GM12878 (cell line): Measurements from ENCODE around the gene UBE3D. TPM values are rescaled to one million over a fixed set of nuclear protein-coding genes. Genes with fewer than 3 reads are reported as not detected.

Experiments
- ZBTB40 ChIP-seq: fragments of 450-650 bp; IDR thresholded peaks from 2 replicates; pipeline ENCODE4 v1.6.1; 2016; ENCODE audit warnings: mild to moderate bottlenecking, moderate library complexity, borderline replicate concordance
- ZNF592 ChIP-seq: fragments of 450-650 bp; IDR thresholded peaks from 2 replicates; pipeline ENCODE4 v1.6.1; 2017; ENCODE audit warnings: mild to moderate bottlenecking, moderate library complexity
- polyA plus RNA-seq, 11 experiments: library from polyadenylated mRNA; depleted of rRNA in 4 of 11; unstranded in 6 of 11; stranded (reverse) in 5 of 11; fragments of >200 nt; fragmentation: Nextera tagmentation in 4 of 11; fragmentation: Illumina TruSeq in 1 of 11; extraction: Ambion mirVana in 4 of 11; extraction: Trizol in 1 of 11; gene quantifications; 1 replicate in 1 of 11; 2 replicates in 10 of 11; pipeline versions ENCODE4 v1.2.1 to v1.2.3, GENCODE V29; 2011 to 2016; ENCODE audit warnings: inconsistent platforms in 2 of 11, missing spikeins in 2 of 11, low read depth in 1 of 11
- total RNA-seq, 4 experiments: library from RNA; depleted of rRNA in 3 of 4; stranded (reverse); fragments of >200 nt in 3 of 4; fragmentation: Illumina TruSeq in 1 of 4; extraction: Trizol in 1 of 4; gene quantifications; 2 replicates each; pipeline versions ENCODE4 v1.2.1 to v1.2.3, GENCODE V29; 2013 to 2021
- TF ChIP-seq, protein P1 (sequence below): IDR thresholded peaks from 2 replicates; pipeline ENCODE4 v1.6.1; 2011; ENCODE audit warnings: borderline replicate concordance, low read depth, mild to moderate bottlenecking, moderate library complexity, mixed read lengths, low read length; ENCODE audit not compliant: insufficient read depth; ENCODE audit errors: extremely low read length
- TF ChIP-seq, protein P2 (sequence below): fragments of 450-650 bp; formaldehyde crosslinking; IDR thresholded peaks from 2 replicates; pipeline ENCODE4 v1.4.0; 2022; ENCODE audit warnings: mild to moderate bottlenecking, moderate library complexity
- TF ChIP-seq, protein P3 (sequence below): IDR thresholded peaks from 2 replicates; pipeline ENCODE4 v1.6.1; 2011; ENCODE audit warnings: low read depth, low read length, improper control_type of control experiment, borderline replicate concordance
- TF ChIP-seq, protein P4 (sequence below): fragments of 450-650 bp; IDR thresholded peaks from 2 replicates; pipeline ENCODE4 v1.6.1; 2017; ENCODE audit warnings: mild to moderate bottlenecking

UBE3D gene
- total and polyA plus RNA-seq, 10 of the 15 experiments (the other 5 are each of a cell fraction or from before 2014, with no cell fraction given): 4.3 to 9.0 (median 7.5) TPM

GRCh38 chr6:83071707-83072106 lies 6.1 kb upstream of the UBE3D start (continued):
- no peak for TF ChIP-seq ZBTB40
- TF ChIP-seq, protein P1, sequence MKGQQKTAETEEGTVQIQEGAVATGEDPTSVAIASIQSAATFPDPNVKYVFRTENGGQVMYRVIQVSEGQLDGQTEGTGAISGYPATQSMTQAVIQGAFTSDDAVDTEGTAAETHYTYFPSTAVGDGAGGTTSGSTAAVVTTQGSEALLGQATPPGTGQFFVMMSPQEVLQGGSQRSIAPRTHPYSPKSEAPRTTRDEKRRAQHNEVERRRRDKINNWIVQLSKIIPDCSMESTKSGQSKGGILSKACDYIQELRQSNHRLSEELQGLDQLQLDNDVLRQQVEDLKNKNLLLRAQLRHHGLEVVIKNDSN: no peak
- TF ChIP-seq, protein P2, sequence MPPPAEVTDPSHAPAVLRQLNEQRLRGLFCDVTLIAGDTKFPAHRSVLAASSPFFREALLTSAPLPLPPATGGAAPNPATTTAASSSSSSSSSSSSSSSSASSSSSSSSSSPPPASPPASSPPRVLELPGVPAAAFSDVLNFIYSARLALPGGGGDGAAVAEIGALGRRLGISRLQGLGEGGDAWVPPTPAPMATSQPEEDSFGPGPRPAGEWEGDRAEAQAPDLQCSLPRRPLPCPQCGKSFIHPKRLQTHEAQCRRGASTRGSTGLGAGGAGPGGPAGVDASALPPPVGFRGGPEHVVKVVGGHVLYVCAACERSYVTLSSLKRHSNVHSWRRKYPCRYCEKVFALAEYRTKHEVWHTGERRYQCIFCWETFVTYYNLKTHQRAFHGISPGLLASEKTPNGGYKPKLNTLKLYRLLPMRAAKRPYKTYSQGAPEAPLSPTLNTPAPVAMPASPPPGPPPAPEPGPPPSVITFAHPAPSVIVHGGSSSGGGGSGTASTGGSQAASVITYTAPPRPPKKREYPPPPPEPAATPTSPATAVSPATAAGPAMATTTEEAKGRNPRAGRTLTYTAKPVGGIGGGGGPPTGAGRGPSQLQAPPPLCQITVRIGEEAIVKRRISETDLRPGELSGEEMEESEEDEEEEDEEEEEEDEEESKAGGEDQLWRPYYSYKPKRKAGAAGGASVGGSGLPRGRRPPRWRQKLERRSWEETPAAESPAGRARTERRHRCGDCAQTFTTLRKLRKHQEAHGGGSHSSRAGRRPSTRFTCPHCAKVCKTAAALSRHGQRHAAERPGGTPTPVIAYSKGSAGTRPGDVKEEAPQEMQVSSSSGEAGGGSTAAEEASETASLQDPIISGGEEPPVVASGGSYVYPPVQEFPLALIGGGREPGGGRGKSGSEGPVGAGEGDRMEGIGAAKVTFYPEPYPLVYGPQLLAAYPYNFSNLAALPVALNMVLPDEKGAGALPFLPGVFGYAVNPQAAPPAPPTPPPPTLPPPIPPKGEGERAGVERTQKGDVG: no peak
- TF ChIP-seq ZNF592: no peak
- TF ChIP-seq, protein P3, sequence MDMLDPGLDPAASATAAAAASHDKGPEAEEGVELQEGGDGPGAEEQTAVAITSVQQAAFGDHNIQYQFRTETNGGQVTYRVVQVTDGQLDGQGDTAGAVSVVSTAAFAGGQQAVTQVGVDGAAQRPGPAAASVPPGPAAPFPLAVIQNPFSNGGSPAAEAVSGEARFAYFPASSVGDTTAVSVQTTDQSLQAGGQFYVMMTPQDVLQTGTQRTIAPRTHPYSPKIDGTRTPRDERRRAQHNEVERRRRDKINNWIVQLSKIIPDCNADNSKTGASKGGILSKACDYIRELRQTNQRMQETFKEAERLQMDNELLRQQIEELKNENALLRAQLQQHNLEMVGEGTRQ: no peak
- TF ChIP-seq, protein P4, sequence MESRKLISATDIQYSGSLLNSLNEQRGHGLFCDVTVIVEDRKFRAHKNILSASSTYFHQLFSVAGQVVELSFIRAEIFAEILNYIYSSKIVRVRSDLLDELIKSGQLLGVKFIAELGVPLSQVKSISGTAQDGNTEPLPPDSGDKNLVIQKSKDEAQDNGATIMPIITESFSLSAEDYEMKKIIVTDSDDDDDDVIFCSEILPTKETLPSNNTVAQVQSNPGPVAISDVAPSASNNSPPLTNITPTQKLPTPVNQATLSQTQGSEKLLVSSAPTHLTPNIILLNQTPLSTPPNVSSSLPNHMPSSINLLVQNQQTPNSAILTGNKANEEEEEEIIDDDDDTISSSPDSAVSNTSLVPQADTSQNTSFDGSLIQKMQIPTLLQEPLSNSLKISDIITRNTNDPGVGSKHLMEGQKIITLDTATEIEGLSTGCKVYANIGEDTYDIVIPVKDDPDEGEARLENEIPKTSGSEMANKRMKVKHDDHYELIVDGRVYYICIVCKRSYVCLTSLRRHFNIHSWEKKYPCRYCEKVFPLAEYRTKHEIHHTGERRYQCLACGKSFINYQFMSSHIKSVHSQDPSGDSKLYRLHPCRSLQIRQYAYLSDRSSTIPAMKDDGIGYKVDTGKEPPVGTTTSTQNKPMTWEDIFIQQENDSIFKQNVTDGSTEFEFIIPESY: no peak
- TF ChIP-seq, all 136 proteins: peak for 0
